DOHH2 (cell line): Measurements from ENCODE around the gene TBL2.

ENCODE experiments used
- CTCF ChIP-seq: fragments of 200-600 bp; sonication (generic); IDR thresholded peaks from one replicate; pipeline ENCODE4 v1.5.1; 2014; ENCODE audit warnings: antibody characterized with exemption, mild to moderate bottlenecking, low read depth, low read length; ENCODE audit not compliant: poor library complexity, severe bottlenecking
- EZH2phosphoT487 ChIP-seq: fragments of 200-600 bp; sonication (generic); IDR thresholded peaks from 2 replicates; pipeline ENCODE4 v1.6.1; 2017; ENCODE audit warnings: borderline replicate concordance, mild to moderate bottlenecking, antibody characterized with exemption, low read length, moderate library complexity, mixed read lengths

GRCh38 chr7:73520673-73521635 is 57.4 kb downstream of the TBL2 start:
- TF ChIP-seq CTCF: peak; percentile 16
- TF ChIP-seq EZH2phosphoT487: no peak
